ENCODE measurements around the gene FAT2. TPM values are rescaled to one million over a fixed set of nuclear protein-coding genes. Genes with fewer than 3 reads are reported as not detected.

Gene FAT2, protein sequence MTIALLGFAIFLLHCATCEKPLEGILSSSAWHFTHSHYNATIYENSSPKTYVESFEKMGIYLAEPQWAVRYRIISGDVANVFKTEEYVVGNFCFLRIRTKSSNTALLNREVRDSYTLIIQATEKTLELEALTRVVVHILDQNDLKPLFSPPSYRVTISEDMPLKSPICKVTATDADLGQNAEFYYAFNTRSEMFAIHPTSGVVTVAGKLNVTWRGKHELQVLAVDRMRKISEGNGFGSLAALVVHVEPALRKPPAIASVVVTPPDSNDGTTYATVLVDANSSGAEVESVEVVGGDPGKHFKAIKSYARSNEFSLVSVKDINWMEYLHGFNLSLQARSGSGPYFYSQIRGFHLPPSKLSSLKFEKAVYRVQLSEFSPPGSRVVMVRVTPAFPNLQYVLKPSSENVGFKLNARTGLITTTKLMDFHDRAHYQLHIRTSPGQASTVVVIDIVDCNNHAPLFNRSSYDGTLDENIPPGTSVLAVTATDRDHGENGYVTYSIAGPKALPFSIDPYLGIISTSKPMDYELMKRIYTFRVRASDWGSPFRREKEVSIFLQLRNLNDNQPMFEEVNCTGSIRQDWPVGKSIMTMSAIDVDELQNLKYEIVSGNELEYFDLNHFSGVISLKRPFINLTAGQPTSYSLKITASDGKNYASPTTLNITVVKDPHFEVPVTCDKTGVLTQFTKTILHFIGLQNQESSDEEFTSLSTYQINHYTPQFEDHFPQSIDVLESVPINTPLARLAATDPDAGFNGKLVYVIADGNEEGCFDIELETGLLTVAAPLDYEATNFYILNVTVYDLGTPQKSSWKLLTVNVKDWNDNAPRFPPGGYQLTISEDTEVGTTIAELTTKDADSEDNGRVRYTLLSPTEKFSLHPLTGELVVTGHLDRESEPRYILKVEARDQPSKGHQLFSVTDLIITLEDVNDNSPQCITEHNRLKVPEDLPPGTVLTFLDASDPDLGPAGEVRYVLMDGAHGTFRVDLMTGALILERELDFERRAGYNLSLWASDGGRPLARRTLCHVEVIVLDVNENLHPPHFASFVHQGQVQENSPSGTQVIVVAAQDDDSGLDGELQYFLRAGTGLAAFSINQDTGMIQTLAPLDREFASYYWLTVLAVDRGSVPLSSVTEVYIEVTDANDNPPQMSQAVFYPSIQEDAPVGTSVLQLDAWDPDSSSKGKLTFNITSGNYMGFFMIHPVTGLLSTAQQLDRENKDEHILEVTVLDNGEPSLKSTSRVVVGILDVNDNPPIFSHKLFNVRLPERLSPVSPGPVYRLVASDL (N-terminal part only)
- total RNA-seq (2022; extraction: Qiagen RNA extraction) = 0.01 to 0.02 TPM (median 0.01 TPM) in 3 of 5 replicates, not detected in the others

DNA sequence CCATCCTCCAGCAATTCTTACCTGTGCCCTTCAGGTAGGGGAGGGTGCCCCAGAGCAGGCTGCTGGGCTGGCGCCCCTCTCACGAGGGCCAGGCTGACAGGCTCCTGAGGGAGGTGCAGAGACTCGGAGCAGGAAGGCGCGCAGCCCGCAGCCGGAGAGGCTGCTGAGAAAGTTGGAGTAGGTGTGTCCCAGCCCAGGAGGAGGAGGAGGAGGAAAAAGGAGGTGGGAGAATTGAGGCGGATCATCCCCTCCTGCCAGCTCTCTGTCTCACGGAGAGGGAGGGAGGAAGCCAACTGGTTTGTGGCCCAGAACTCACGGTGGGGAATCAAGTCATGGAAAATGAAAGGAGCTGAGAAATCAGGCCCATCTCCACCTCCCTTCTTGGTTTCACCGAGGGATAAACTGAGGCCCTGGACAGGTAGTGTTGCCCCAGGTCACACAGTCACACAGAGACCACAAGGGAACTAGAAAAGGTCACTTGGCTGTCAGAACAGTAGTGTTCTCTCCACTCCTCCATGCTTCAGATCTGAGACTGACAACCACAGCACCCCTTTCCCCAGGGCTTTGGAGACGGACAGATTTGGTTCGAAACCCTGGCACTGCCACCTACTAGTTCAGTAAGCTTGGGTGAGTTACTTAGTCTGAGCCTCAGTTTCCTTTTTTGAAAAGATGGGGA lies at the start of gene FAT2:
Gene FAT2 (minus strand): TSS at position 188 of the 676 bp plus-strand sequence. CDS start 22,400 bp downstream, outside the sequence.

Other genes with a start within 250 kb of the FAT2 start
- gene SLC36A2, start 243.8 kb downstream of the FAT2 start, total RNA-seq (2022; extraction: Qiagen RNA extraction) = not detected in 5 replicates
- gene SLC36A1, start 143.7 kb downstream of the FAT2 start, total RNA-seq (2022; extraction: Qiagen RNA extraction) = 9.0 to 10.4 TPM (median 9.5 TPM) in 5 replicates
- gene SPARC, start 95.6 kb upstream of the FAT2 start, total RNA-seq (2022; extraction: Qiagen RNA extraction) = 15.6 to 28.5 TPM (median 22.9 TPM) in 5 replicates
- gene ATOX1, start 167.3 kb upstream of the FAT2 start, total RNA-seq (2022; extraction: Qiagen RNA extraction) = 191 to 221 TPM (median 197 TPM) in 5 replicates
- 132 to 171 TPM (median 137 TPM) in 5 replicates for gene G3BP1, start 180.6 kb upstream of the FAT2 start, total RNA-seq (2022; extraction: Qiagen RNA extraction)